PFSK-1 (cell line): ENCODE results near the gene MAP1LC3A.

Experiments used
- FOXP2 ChIP-seq: optimal IDR thresholded peaks from 2 replicates; pipeline ENCODE3; 2011; ENCODE audit warnings: borderline replicate concordance, control low read depth, inconsistent platforms; ENCODE audit not compliant: insufficient read depth; ENCODE audit errors: extremely low read length, extremely low read depth
- POLR2AphosphoS5 ChIP-seq: IDR thresholded peaks from 2 replicates; pipeline ENCODE4 v1.6.1; 2012; ENCODE audit warnings: low read depth, mild to moderate bottlenecking, control low read depth, low read length, moderate library complexity
- REST ChIP-seq, 2 experiments: IDR thresholded peaks; 2 replicates each; pipeline versions ENCODE4 v1.6.1 to v1.8.0; 2011 to 2012; ENCODE audit warnings: low read depth in 2 of 2, low read length in 2 of 2, control low read depth in 1 of 2, inconsistent platforms in 1 of 2, mild to moderate bottlenecking in 1 of 2, moderate library complexity in 1 of 2; ENCODE audit not compliant: insufficient read depth in 1 of 2
- SIN3A ChIP-seq: IDR thresholded peaks from 2 replicates; pipeline ENCODE4 v1.6.1; 2012; ENCODE audit warnings: mild to moderate bottlenecking, low read length, moderate library complexity, borderline replicate concordance; ENCODE audit not compliant: insufficient read depth
- TAF1 ChIP-seq: IDR thresholded peaks from 2 replicates; pipeline ENCODE4 v1.6.1; 2012; ENCODE audit warnings: low read length, control low read depth, borderline replicate concordance; ENCODE audit not compliant: insufficient read depth

MAP1LC3A gene

GRCh38 chr20:34514897-34515483 lies 43.5 kb upstream of the MAP1LC3A start:
- no peak for TF ChIP-seq REST (IDR thresholded peaks at IDR 0.05; ENCODE audit: insufficient read depth in 1 of 2, low read depth in 2 of 2, low read length in 2 of 2)
- TF ChIP-seq POLR2AphosphoS5: peak; percentile 35
- no peak for TF ChIP-seq FOXP2

GRCh38 chr20:34515484-34516246 lies 42.9 kb upstream of the MAP1LC3A start:
- TF ChIP-seq SIN3A (0 out of 2 replicates have a peak, but pooled peaks have one; percentile 9), REST (IDR thresholded peaks at IDR 0.05; ENCODE audit: insufficient read depth in 1 of 2, low read depth in 2 of 2, low read length in 2 of 2) (no peak), FOXP2 (no peak), TAF1 (0 out of 2 replicates have a peak, but pooled peaks have one; percentile 27), POLR2AphosphoS5 (no peak; the same call in 1 of the 2 replicates)

GRCh38 chr20:34516247-34517113 lies 42.0 kb upstream of the MAP1LC3A start, which contains the start of gene DYNLRB1:
TSS of gene DYNLRB1 (plus strand) at chr20:34516422. CDS start at chr20:34516459, 37 bp downstream.
- no peak; a peak in 1 of 4 replicates for TF ChIP-seq REST (IDR thresholded peaks at IDR 0.05; ENCODE audit: insufficient read depth in 1 of 2, low read depth in 2 of 2, low read length in 2 of 2)
- TF ChIP-seq SIN3A: 0 out of 2 replicates have a peak, but pooled peaks have one; percentile 50
- peak; percentile 89 for TF ChIP-seq POLR2AphosphoS5
- peak; percentile 46; the same call in 1 of the 2 replicates for TF ChIP-seq TAF1
- peak; percentile 61 for TF ChIP-seq FOXP2

- no peak for TF ChIP-seq FOXP2
- TF ChIP-seq REST (IDR thresholded peaks at IDR 0.05; ENCODE audit: insufficient read depth in 1 of 2, low read depth in 2 of 2, low read length in 2 of 2): no peak
- no peak for TF ChIP-seq TAF1
- no peak for TF ChIP-seq POLR2AphosphoS5
- no peak for TF ChIP-seq SIN3A
Measured at GRCh38 chr20:34517114-34517505, 41.4 kb upstream of the MAP1LC3A start.
